ENCODE results near the gene VASH1.
"Not testable (repeated sequence)": the region's sequence is repeated elsewhere in the genome, so short reads cannot be mapped to it uniquely, and the experiment has no call there.

VASH1 gene

GRCh38 chr14:76761136-76761959, at the start of gene VASH1:
VASH1 (plus strand) TSS chr14:76761468; CDS start chr14:76762822, 1,354 bp downstream.
- no peak for DNase-seq

- DNase-seq: no peak
Observed at GRCh38 chr14:76713121-76713520, 48.1 kb upstream of the VASH1 start.

GRCh38 chr14:76714470-76714869, 46.8 kb upstream of the VASH1 start:
- DNase-seq: no peak

GRCh38 chr14:76715101-76715500, 46.2 kb upstream of the VASH1 start:
- no peak for DNase-seq

GRCh38 chr14:76715511-76716081, 45.7 kb upstream of the VASH1 start:
- DNase-seq: no peak

- DNase-seq: no peak
Observed at GRCh38 chr14:76716285-76716684, 45.0 kb upstream of the VASH1 start.

GRCh38 chr14:76717508-76718290, 43.6 kb upstream of the VASH1 start:
- DNase-seq: no peak

- DNase-seq: no peak
Observed at GRCh38 chr14:76718306-76719040, 42.8 kb upstream of the VASH1 start.

GRCh38 chr14:76719666-76720065, 41.6 kb upstream of the VASH1 start:
- DNase-seq: no peak

GRCh38 chr14:76720382-76720813, 40.9 kb upstream of the VASH1 start:
- DNase-seq: no peak

GRCh38 chr14:76721506-76721905, 39.8 kb upstream of the VASH1 start:
- DNase-seq: not testable (repeated sequence)

- no peak for DNase-seq
Observed at GRCh38 chr14:76724651-76725550, 36.4 kb upstream of the VASH1 start.

- DNase-seq: no peak
Observed at GRCh38 chr14:76726551-76726970, 34.7 kb upstream of the VASH1 start.

GRCh38 chr14:76727384-76727783, 33.9 kb upstream of the VASH1 start:
- no peak for DNase-seq

- DNase-seq: no peak
Observed at GRCh38 chr14:76727901-76728300, 33.4 kb upstream of the VASH1 start.

- no peak for DNase-seq
Observed at GRCh38 chr14:76729258-76729657, 32.0 kb upstream of the VASH1 start.

- DNase-seq: no peak
Observed at GRCh38 chr14:76729953-76730505, 31.2 kb upstream of the VASH1 start.

- not testable (repeated sequence) for DNase-seq
Observed at GRCh38 chr14:76734501-76734900, 26.8 kb upstream of the VASH1 start.

- no peak for DNase-seq
Observed at GRCh38 chr14:76736514-76736913, 24.8 kb upstream of the VASH1 start.

- no peak for DNase-seq
Observed at GRCh38 chr14:76741074-76741473, 20.2 kb upstream of the VASH1 start.

GRCh38 chr14:76742185-76742584, 19.1 kb upstream of the VASH1 start:
- DNase-seq: no peak

- no peak for DNase-seq
Observed at GRCh38 chr14:76742966-76743365, 18.3 kb upstream of the VASH1 start.

Measured in NCI-H187 treated with DMSO at 0.1 percent for 48 hours (cell line).